HG03432 (cell line): ENCODE results near the gene AFAP1.
"Not testable (repeated sequence)": the region's sequence is repeated elsewhere in the genome, so short reads cannot be mapped to it uniquely, and the experiment has no call there.

Source experiments
- ATAC-seq: cut with Tn5 transposase; IDR thresholded peaks from one replicate; pipeline ENCODE4 v1.9.1; 2021; ENCODE audit warnings: mild to moderate bottlenecking, moderate library complexity; ENCODE audit not compliant: unreplicated experiment

The AFAP1 gene

DNA sequence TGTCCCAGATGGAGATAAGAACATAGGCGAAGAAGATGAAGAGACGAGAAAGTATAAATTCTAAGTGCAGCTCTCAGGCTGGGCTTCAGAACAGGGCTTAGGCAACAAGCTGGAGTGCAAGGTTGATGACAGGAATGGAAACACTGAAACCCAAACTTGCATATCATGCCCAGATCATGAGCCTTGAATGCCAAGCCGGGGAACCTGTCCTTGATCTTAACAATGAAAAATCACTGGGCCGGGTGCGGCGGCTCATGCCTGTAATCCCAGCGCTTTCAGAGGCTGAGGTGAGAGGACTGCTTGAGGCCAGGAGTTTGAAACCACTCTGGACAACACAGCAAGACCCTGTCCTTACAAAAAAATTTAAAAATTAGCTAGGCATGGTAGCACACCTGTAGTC lies 17.2 kb downstream of the AFAP1 start:
- ATAC-seq = no peak

DNA sequence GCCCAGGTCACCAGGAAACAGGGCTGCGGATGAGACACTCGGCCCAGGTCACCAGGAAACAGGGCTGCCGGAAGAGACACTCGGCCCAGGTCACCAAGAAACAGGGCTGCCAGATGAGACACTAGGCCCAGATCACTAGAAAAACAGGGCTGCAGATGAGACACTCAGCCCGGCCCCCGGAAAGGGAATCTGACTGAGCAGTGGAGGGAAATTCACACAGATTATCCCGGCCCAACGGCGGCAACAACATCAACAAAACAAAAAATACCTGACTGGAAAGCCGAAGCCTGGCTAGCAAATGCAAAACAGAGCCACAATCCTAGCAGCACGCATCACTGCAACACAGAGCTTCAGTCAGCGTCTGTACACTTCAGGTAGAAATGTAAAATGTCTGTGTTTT lies 20.7 kb downstream of the AFAP1 start:
- ATAC-seq = no peak

DNA sequence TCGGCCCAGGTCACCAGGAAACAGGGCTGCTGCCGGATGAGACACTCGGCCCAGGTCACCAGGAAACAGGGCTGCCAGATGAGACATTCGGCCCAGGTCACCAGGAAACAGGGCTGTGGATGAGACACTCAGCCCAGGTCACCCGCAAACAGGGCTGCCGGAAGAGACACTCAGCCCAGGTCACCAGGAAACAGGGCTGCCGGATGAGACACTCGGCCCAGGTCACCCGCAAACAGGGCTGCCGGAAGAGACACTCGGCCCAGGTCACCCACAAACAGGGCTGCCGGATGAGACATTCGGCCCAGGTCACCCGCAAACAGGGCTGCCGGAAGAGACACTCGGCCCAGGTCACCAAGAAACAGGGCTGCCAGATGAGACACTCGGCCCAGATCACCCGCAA lies 21.5 kb downstream of the AFAP1 start:
- not testable (repeated sequence) for ATAC-seq

DNA sequence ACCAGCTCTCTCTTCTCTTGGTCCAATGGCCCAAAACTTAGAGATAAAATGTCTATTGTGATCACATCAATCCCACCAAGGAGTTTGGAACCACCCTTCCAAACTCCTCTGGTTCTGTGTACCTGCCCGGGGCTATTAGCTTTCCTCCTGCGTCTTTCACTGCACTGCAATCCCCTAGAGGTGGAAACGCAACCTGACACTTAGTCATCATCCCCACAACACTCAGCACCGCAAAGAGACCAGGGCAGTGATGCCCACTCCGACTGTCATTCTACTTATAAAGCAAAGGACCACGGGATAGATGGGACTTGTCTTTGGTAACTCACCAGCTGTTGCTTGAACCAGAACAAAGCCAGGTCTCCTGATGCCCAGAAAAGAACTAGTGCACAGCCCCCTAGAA lies 22.0 kb downstream of the AFAP1 start:
- ATAC-seq = no peak

DNA sequence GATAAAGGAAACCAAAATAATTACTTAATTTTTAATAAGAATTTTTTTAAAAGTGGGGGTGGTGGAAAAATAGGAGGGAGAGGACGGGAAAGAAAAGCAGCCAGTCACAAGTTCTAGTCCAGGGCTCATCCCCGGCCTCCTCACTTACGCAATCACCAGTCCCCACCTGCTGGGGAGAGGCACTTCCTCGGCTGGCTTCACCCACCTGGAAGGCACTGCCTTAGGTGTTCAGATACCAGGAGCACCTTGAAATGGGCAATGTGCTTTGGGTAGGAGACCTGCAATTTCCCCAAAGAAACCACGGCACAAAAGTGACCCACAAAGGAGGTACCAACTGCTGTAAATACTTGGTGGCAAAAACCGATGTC lies 23.8 kb downstream of the AFAP1 start:
- ATAC-seq = no peak

DNA sequence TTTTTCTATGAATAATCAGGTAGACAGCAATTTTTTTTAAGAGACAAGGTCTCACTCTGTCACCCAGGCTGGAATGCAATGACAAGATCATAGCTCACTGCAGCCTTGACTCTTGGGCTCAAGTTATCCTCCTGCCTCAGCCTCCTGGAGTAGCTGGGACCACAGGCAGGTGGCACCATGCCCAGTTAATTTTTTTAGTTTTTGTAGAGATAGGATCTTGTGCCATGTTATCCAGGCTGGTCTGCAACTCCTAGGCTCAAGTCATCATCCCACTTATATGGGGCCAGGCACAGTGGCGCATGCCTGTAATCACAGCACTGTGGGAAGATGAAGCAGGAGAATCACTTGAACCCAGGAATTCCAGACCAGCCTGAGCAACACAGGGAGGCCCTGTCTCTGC lies 26.8 kb downstream of the AFAP1 start:
- no peak for ATAC-seq

DNA sequence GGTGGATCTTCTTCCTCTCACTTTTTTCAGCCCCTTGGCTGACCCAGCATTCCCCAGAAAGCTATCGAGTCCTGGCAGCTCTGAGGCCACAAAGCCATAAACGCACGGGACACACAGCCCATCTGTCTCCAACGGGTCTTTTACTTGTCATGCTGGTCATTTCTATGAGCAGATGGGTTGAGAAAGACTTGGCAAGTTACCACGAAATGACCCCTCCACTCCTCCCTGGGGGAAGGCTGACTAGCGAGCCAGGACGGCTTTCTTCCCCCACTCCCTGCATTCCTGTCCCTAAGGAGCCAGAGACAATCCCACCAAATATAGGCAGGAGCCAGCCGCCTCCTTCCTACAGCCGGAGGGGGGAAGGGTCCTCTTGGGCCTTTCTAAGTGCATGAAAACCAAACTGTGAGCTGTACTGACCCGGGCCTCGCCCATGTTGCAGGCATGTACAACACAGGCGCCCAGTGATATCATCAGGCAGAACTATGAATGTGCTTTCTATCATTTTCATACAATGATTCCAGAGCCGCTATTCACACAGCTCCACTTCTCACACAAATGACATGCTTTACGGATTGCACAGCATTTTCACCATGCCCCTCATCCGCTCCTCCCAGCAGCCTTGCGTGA lies 28.6 kb downstream of the AFAP1 start:
- no peak for ATAC-seq

DNA sequence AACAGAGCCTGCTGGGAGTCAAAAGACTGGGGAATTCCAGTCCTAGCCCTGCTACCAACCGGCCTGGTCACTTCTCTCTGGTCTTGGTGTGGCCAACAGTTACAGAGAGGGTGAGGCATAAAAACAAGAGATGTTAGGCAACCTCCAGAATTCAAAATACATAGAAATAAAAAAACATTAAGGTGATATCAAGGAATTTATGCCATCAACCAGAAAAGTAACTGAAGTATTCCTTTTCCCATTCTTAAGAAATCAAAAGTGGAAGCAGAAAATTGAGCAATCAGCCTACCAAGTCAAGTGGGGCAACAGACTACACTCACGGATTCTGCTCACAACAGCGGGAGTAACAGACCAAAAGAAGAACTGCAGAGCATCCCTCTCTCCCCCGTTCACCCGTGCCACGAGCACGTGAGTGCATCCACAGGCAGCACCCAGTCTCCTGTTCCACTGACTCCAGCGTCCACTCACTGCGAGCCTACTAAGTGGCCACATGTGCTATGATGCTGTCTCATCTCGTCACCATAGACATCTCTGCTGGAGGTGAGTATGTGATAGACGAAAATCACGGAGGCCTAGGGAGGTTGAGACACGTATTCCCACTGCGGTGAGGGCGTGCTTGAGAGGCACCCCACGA lies 29.3 kb downstream of the AFAP1 start:
- ATAC-seq = no peak

DNA sequence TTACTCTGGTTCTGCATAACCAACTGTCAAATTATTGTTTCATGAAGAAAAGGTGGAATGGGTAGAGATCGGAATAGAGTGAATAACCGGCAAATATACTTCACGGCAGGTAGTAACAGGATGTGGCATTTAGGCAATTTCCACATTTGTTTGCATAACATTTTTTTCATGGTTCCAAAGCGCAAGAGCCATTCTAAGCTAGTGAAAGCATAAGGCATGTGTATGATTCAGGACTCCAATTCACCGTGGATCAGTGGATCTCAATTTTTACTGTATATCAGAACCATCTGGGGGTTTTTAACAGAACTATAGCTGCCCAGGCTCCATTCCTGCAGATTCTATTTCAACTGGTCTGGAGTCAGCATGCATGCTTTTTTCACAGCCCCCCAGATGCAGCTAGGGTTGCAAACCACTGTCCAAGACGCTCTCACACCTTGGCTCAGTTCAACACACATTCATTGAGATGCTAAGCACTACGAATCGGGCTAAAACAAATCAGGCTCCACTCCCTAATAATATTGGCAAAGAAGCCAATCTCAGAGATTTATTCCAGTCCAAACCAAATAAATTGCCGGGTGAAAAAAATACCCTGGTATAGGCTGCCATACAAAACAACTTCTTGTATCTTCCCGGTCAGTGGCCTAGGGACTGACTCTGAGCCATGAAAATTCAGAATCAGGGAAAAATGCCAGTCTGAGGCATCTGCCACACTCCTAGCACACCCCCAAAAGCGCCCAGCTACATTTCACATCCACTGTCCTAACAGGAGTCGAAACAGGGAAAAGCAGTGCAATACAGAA lies 30.0 kb downstream of the AFAP1 start:
- no peak for ATAC-seq

DNA sequence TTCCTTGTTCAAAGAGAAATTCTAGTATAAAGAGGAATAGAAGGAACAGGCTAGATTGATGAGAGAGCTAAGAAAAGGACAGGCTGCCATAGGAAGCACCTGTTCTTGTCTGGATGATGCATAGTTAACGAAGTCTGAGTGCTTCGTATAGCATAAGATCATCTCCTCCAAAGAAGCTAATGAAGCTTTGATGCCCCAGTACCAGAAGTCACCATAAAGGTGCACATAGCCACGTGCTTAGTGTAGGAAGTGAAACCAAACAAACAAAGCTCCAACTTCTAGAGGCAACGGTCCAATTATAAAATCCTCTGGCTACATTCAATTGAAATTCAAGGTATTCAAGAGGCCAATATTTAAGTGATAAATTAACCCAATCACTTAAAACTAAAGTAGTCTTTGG lies 31.0 kb downstream of the AFAP1 start:
- no peak for ATAC-seq

DNA sequence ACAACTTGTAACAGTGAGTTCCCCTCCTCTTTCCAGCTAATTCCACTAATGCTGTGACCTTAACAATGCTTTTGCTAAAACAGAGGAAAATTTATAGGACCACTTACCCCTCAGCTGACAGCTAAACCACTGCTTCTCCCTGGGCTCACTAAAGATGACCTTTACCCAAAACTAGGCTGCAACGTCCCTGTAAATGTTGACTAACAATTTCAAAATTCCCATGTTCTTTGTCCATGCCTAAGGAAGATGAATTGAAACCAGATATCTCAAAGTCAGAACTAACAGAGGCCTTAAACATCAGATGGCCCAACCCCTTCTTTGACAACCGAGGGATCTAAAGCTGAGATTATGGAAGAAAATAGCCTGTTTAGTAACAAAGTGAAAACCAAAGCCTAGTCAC lies 32.5 kb downstream of the AFAP1 start:
- no peak for ATAC-seq

DNA sequence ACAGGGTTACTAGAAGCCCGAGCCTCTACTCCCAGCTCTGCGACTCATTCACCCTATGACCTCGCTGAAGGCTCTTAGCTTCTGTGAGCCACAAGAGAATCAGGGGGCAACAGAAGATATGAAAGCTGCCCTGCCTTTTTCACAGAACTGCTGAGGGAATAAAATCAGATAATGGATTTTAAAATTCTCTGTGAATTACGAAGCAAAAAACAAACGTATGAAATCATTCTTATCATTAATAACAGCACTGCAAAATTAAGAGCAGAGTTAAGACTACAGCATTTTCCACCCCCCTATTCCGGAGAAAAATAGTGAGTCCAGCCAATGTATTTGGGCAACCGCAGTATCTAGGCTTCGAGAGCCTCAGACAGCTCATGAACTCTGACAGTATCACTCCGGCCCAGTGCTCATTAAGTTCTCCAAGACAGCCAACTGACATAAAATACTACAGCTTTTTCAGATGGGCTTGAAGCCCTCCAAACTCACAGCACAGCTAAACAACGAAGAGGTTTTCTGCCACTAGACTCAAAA lies 33.4 kb downstream of the AFAP1 start:
- no peak for ATAC-seq

DNA sequence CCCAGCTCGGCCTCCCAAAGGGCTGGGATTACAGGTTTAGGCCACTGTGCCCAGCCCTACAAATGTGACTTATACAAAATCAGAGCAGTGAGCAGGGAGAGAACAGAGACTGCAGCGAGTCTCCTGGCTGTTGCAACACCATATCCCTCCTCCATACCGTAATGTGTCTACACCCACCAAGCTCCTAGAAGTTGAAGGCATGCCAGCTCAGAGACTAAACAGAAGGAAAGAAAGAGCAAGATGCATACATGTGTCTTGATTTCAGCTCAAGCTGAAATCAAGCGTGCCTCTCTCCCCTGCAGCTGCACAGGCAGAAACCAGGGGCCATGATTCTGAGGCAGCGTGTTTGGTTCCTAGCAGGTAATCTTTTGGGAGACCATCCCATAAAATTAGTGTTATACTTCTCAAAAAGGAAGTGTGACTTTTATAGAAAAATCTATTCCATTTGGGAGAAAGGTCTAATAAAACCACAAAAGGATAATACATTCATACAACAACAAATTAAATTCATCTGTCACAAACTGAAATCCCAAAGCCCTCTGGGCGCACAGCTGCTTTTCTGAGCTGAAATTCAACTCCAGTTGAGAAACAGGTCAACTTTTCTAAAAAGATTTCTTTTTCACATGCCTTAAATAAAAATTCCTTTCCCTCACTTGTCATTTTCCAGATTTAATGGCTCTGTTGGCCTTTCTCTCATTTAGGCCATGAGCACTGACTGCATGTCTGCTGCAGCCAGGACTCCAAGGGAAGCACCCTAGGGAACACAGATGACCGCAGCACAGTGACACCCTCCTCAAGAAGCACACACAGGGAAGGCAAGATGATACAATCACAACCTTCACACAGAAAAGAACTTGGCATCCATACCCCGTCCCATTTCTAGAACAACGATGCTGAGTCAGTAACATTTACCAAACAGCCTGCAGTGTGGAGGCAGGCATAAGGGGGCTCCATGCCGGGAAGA lies 34.4 kb downstream of the AFAP1 start:
- ATAC-seq = no peak

DNA sequence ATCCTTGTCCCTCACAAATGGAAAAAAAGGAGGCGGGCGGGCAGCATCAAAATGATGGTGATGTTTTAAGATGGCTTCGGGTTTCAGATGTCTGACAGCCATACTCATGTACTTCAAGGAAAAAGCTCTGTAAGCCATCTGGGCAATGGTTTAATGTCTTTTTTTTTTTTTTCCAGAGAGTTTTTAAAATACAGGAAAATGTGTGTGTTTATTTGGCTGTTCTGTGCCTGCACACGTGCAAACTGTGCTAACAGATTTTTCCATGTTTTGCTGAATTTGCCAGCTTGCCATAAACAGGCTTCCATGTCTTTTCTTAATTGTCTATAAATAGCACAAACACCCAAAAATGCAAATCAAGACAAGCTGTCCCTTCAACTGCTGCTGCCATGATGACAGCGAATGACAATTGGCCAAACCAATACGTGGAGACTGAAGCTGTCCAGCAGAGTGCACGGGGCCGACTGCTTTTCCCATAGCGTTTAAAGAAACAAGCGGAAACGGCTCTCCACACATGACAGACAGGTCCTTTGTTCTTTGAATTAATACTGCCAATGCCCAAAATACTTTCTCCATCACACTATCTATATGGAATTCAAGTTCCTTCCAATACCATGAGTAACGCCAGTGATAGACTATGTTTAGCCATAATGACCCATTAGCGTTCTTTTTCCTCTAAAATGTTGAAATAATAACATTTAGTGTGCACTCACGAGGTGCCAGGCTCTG lies 35.7 kb downstream of the AFAP1 start:
- ATAC-seq = no peak

DNA sequence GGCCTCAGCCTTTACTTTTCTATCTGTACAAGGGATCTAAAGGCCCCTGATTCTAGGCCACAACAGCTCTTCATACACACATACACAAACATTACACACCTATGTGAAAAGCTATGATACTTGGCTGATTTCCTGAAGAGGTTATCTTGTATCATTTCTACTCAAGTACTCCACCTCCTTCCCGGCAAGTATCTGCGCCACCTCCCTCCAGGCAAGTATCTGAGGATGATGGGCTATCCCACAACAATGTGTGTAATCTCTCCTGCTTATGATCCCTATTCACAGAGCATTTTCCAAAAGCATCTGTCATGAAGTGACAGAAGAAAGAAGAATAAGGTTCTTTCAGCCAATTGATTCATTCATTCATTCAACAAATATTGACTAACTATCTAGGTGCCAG lies 36.8 kb downstream of the AFAP1 start:
- no peak for ATAC-seq

DNA sequence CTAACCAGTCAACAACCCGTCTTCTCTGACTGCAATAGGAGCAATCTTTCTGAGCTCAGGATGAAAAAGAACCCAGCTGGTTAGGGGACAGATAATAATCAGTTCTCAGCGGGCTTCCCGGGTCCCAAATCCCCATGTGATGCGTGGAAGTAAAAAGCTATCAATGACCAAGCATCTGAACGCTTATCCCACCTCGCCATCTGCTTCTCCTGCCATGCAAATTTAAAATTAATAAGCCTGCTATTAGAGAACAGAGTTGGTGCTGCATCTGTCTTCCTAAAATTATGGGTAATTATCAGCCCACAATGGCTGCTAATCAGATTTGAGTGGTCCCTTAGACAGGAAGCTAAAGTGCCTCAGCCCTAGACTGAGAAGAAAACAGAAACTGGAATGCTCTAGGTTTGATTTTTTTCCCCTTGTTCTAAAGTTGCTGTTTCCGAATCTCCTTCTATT lies 37.5 kb downstream of the AFAP1 start:
- ATAC-seq = no peak

DNA sequence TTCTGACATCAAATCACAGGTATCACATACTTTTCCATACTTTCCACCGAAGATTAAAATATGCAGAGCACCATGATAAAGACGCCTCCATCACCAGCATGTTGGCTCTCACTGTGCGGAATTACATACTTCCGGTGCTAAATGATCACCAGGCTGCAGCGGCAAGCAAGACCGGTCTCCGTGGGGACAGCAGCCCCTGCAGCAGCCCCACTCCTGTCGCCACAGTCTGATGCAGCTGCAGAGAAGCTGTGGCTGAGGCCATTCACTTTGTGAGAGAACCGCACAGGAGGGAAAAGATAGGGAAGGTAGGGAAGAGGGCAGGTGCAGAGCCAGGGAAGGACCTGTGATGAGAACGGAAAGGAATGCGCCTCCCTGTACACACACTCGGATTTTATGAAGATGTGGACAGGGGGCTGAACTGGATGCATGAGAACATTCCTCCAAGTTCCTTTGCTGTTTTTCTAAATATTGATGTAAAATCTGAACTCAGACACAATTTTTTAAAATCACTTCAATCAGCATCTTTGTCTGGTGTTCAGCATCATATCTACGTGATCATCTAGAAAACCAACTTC lies 38.3 kb downstream of the AFAP1 start:
- no peak for ATAC-seq

DNA sequence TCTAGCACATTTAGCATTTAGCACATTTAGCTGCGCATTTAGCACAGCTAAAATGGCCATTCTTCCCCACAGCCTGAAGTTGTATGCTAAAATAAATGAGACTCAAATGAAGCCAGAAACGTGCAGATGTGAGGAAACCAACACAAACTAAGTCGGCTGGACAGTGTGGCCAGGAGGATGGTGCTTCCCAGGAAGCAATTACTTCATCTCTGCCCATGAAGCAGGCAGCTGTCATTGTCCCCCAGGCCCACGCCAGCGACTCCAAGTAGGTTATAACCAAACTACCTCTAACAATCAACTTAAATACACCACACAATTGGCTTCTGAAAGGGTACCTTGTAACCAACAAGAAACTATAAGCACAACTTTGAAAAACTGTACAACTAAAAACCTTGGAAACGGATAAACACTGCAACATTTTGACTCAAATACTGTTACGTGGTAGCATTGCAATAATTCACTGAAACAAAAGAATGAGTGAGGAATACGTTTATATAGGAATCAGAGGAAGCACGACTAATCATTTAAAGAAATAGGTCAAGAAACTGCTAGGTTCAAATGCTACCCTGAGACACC lies 39.2 kb downstream of the AFAP1 start:
- no peak for ATAC-seq

DNA sequence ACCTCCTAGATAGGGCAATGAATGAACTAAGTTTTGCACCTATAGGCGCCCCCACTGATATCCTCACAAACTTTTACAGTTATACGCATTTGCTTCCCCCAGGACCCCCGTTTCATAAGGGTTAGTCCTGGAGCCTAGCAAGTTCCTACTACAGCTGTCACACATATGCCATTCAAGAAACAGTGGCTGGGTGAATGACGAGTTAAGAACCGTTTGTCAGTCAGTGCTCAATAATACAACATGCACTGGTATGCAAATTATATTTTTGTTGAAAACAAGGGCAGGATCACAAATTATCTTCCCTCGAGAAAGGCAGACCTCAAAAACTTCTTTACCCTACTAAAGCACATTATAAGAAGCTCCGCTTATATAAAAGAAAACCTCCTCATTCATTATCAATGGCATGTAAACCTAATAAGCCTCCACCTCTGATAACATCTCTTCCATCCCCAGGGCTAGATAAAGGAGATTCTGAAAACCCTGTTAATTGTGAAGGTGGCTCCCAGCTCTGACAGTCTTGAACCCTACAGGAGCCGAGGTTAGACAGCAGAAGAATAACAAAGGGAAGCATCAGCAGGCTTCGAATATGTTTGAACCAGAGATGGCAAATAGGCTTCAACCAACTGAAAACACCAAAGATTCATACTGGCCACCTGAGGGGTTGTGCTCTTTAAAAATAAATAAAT lies 40.3 kb downstream of the AFAP1 start:
- no peak for ATAC-seq
